ENCODE measurements around the gene PRKN.
"Not testable (repeated sequence)": the region's sequence is repeated elsewhere in the genome, so short reads cannot be mapped to it uniquely, and the experiment has no call there.

The PRKN gene

DNA sequence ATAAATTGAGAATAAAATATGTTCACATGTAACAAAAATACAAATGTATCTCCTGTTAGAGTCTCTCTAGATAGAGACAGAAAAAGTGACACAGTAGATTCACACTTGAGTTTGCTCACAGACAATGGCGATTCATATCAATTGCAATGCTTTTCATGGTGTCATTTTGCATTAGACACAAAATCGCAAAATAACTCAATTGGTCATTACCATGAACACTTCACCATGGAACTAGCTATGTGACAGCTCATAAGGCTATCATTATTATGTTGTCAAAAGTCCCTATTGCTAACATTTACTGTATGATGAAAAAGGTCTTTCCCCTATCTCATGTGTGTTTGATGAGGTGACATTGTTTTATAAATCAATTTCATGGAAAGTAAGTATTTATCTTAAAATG, 1204.2 kb downstream of the PRKN start:
- no peak for DNase-seq
- TF ChIP-seq POLR2A (IDR thresholded peaks at IDR 0.05; ENCODE audit: low read length) (no peak), GATA1 (IDR thresholded peaks at IDR 0.05; ENCODE audit: low read depth, low read length) (no peak)

DNA sequence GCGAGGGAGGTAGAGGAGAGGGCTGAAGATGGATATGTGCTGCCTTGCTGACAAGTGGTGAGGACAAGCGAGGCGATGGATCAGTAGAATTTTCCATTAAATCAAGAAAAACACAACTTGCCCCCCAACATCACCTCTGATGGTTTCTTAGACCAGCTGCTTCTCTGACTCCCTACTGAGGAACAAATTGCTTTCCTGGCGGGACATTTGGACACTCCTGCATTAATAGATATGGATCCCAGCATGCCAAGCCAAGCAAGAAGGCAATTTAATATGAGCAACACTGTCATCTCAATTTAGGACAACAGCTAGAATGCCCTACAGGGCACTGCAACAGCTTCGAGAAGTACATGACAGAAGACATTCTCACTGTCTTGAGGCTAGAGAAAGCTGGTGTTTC, 1205.3 kb downstream of the PRKN start:
- TF ChIP-seq GATA1 (IDR thresholded peaks at IDR 0.05; ENCODE audit: low read depth, low read length) = no peak
- TF ChIP-seq POLR2A (IDR thresholded peaks at IDR 0.05; ENCODE audit: low read length) = no peak
- no peak for DNase-seq

DNA sequence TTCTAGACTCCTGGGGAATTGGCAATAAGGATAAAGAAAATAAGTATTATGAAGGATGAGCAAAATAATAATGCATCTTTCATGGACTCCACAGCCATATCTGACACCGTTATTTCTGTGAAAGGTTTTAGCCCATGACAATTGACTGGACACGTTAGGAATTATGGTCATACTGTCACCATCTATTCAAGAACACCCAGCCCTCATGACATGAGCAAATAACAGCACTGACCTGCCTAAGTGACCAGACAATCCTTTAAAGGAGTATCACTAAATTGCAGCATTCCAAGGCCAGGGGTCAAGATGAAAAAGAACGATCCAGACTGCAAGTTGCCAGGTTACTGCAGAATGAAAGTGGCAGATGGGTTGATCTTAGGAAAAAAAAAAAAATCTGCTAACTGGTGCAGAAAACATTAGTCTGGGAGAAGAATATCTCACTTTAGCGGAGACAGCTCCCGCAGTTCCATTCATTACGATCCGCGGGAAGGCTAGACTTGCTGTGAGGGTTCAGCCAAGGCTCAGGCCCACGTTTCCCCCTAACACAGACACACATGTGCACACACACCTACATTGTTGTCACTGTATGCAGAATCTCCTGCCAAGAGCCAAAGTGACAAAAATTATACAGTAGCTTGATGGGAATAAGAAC, 1216.0 kb downstream of the PRKN start:
- no peak for DNase-seq
- no peak for TF ChIP-seq POLR2A (IDR thresholded peaks at IDR 0.05; ENCODE audit: low read length)
- TF ChIP-seq GATA1 (IDR thresholded peaks at IDR 0.05; ENCODE audit: low read depth, low read length) = no peak

DNA sequence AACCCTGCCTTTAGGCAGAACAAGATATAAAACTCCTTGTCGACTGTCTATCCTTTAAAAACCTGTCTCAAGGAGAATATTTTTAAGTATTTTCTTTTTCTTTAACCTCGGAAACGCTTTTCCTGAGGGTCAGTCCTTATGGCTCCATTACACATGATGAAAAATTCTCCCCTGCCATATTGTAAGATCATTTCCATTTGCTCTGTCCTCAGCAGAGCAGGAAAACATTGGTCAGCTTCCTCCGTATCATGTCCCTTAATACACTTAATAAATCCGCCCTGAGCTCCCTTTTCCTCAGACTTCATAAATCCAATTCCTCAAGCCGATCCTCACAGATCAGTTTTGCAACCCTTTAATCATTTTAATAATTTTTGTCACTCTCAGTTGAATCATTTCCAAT, 1219.2 kb downstream of the PRKN start:
- TF ChIP-seq POLR2A (IDR thresholded peaks at IDR 0.05; ENCODE audit: low read length) = no peak
- no peak for TF ChIP-seq GATA1 (IDR thresholded peaks at IDR 0.05; ENCODE audit: low read depth, low read length)
- no peak for DNase-seq

DNA sequence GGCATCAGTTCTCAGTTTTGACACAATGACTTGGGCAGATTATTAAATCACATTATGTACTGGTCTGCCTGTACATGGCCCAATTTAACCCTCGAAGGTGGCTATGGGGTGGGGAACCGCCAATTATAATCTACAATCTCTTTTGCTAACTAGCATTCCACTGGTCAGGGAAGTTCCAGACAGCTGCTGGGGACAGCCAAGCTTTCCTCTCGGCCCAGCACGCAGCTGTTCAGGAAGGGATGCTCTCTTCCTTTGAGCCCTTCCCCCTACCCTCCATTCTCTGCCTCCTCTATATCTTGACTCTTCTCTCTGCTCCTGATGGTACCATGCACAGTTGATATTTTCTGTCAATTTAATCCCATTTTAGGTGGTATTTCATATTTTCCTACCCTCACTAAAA, 1220.2 kb downstream of the PRKN start:
- DNase-seq = no peak
- no peak for TF ChIP-seq GATA1 (IDR thresholded peaks at IDR 0.05; ENCODE audit: low read depth, low read length)
- no peak for TF ChIP-seq POLR2A (IDR thresholded peaks at IDR 0.05; ENCODE audit: low read length)

DNA sequence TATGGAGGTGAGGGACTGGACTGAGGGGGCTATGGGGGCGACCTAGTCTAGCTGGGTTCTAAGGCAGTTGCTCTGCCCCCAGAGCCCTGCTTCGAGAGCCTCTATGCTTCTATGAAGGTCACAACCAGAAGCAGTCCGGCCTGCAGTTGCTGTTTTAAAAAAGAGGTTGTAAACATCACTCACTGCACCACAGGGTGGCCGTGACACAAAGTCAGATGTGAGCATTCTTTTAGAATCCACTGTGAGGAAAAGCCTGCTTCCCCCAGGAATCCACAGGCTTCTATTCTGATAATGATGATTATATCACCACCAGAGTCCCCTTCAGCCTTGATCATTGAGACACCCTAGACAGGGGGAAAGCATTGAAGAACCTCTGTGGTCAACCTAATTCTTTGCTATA, 1224.0 kb downstream of the PRKN start:
- no peak for DNase-seq
- TF ChIP-seq POLR2A (IDR thresholded peaks at IDR 0.05; ENCODE audit: low read length) = no peak
- TF ChIP-seq GATA1 (IDR thresholded peaks at IDR 0.05; ENCODE audit: low read depth, low read length) = no peak

DNA sequence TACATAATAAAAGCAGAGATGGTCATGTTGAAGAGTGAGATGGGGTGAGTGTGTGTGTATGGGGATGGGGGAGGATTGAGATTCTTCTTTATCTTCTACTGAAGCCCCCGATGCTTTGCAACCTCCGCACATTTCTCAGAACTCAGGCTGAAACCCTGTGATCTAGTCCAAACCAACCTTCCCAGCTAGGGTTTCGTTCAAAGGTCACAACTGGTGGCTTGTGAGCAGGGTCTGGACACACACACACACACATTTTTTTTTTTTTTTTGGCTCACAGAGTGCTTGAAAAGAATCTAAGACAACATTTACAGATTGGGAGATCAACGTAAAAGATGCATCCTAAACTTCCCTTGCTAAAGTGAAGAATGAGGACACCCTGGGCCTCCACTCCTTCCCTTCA, 1228.7 kb downstream of the PRKN start:
- TF ChIP-seq POLR2A (IDR thresholded peaks at IDR 0.05; ENCODE audit: low read length) = no peak
- no peak for TF ChIP-seq GATA1 (IDR thresholded peaks at IDR 0.05; ENCODE audit: low read depth, low read length)
- DNase-seq = no peak

DNA sequence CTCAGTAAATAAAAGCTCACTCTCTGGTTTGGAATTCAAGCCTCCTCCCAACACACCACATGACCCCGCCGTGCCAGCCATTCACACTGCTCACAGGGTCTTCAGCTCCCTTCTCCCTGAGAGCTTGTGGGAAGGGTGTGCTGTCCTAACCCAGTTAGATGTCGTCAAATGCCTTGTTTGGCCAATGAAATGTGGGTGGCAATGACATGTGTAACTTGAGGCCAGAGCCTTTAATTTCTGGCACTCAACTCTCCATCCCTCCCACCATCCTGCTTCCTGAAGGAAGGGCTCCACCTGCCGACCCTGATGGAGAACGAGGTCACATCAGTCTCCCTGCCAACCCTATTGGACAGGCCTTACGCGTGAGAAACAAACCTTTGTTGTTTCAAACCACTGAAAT, 1229.2 kb downstream of the PRKN start:
- DNase-seq = peak; percentile 2 to 3
- TF ChIP-seq GATA1 (IDR thresholded peaks at IDR 0.05; ENCODE audit: low read depth, low read length) (no peak), POLR2A (IDR thresholded peaks at IDR 0.05; ENCODE audit: low read length) (no peak)

DNA sequence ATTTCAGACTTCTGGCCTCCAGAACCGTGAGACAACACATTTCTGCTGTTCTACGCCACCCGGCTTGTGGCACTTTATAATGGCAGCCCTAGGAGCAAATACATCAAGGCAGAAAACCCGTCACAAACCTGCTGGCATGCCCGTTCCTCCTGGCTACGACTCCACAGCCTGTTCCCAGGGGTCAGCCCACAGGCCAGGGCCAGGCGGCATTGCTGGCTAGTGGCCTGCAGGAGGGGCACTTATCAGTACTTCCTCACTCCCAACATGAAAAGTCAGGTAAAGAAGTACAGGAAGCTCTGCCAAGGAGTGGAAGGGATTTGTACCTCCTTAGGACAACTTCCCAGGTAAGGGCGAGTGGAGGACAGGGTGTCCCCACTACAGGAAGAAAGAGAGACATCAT, 1230.6 kb downstream of the PRKN start:
- DNase-seq = no peak

DNA sequence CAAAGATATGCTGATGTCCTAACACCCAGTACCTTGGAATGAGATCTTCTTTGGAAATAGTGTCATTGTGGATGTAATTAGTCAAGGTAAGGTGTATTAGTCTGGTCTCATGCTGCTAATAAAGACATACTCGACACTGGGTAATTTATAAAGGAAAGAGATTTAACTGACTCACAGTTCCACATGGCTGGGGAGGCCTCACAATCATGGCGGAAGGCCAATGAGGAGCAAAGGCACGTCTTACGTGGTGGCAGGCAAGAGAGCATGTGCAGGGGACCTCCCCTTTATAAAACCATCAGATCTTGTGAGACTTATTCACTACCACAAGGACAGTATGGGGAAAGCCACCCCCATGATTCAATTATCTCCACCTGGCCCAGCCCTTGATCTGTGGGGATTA, 1231.3 kb downstream of the PRKN start:
- DNase-seq = not testable (repeated sequence)

More for the DNA sequence above, 1230.6 kb downstream of the PRKN start:
- TF ChIP-seq POLR2A (IDR thresholded peaks at IDR 0.05; ENCODE audit: low read length) (no peak), GATA1 (IDR thresholded peaks at IDR 0.05; ENCODE audit: low read depth, low read length) (no peak)

DNA sequence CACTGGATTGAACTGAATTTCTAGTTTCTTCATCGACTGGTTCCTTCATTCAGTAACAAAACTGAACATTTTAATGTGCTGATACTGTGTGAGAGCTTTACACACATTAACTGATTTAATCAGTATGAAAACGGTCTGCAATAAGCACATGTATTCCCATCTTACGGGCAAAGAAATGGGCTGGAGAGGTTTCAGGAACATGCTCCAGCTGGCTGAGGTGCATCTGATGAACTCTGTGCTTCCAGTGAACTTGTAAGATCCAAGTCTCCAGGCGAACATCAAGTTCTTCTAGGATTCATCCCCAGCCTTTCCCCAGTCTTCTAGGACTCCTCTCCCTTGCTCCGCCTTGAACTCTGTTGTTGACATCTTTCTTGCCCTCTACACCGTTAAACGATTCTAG, 1233.0 kb downstream of the PRKN start:
- DNase-seq = no peak
- TF ChIP-seq GATA1 (IDR thresholded peaks at IDR 0.05; ENCODE audit: low read depth, low read length) = no peak
- TF ChIP-seq POLR2A (IDR thresholded peaks at IDR 0.05; ENCODE audit: low read length) = no peak

DNA sequence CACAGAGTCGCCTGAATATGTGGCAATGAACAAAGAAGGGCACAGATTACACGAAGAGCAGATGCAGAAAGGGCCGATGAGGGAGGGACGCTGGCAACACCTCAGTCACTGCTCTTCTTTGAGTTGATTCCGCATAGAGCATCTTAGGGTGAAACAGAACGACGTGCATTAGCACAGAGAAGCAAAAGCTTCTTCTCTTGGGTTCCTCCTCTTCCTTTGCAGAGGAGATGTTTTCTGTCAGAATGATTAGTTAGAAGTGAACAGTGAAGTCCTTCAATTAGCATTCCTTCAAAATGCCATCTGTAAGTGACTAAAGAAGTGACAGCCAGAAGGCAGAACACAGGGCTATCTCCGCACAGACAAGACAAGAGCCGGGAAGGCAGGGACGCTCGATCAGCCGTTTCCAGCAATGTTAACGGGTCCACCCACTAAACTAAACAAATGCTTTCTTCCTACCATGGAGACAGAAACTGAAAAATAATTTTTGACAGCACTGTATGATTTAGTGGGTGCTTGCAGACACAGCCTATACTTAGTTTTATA, 1233.9 kb downstream of the PRKN start:
- DNase-seq = no peak
- TF ChIP-seq GATA1 (IDR thresholded peaks at IDR 0.05; ENCODE audit: low read depth, low read length) = no peak
- no peak for TF ChIP-seq POLR2A (IDR thresholded peaks at IDR 0.05; ENCODE audit: low read length)

DNA sequence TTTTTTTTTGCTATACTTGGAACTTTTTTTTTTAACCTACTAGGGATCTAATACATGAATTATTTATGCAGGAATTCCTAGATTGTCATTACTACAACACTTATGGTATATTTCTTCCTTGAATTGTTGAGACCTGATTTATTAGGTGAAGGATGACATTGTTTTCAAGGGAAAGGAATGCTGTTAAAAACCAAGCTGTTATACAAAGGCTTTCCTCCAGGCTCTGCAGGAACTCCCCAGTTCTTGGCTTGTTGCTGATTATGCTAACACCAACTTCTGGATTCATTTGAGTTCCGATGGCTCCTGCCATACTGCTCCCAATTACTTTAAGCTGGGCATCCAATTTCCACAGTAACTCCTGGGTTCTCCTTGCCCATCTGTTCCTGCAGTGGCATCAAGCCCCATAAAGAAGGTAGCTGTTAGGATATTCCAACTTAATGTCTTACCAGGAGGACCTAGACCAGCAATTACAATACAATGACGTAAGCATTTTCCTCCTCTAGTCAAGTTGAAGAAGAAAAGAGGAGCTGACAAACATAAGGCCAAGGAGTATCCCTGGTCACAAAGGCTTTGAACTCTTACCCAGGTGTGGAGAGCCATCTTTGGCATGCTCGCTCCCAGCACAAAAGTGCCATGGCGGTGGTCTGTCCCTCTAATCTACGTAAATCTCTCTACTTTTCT, 1237.8 kb downstream of the PRKN start:
- DNase-seq = no peak

DNA sequence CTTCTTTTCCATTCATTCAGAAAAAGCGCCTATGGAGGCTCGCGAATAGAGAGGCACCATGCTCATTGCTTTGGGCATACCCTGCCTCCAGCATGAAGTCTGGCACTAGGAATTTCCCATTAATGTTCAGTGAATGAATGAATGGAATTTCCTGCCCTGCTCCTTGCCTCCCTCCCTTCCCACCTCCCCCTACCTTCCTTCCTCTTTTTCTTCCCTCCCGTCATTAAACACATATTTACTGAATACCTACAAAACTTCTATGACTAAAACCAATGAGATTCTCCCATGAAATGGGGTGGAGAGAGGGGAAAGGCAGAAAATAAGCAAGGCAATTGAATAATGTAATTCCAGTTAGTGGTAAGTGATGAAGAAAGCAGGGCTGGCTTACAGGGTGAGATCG, 1239.9 kb downstream of the PRKN start:
- TF ChIP-seq POLR2A (IDR thresholded peaks at IDR 0.05; ENCODE audit: low read length) = no peak
- TF ChIP-seq GATA1 (IDR thresholded peaks at IDR 0.05; ENCODE audit: low read depth, low read length) = no peak
- DNase-seq = no peak

More for the DNA sequence above, 1237.8 kb downstream of the PRKN start:
- no peak for TF ChIP-seq GATA1 (IDR thresholded peaks at IDR 0.05; ENCODE audit: low read depth, low read length)
- TF ChIP-seq POLR2A (IDR thresholded peaks at IDR 0.05; ENCODE audit: low read length) = no peak

DNA sequence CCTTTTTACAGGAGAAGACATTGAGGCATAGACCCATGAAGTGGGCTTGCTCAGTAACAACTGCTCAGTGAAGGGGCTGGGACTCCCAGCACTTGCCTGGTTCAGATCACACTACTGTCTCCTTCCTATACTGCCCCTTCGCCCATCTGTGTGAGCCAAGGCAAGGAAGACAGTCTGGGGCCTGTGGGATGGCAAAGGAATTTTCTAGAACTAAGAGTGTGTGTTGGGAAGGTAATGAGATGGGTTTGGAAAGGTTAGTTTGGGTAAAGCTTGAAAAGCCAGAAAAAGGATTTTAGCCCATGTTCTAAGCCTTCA, 1240.4 kb downstream of the PRKN start:
- DNase-seq = no peak
- TF ChIP-seq GATA1 (IDR thresholded peaks at IDR 0.05; ENCODE audit: low read depth, low read length) = no peak
- no peak for TF ChIP-seq POLR2A (IDR thresholded peaks at IDR 0.05; ENCODE audit: low read length)
